Activated CD4-positive, CD25-positive, alpha-beta regulatory T cell treated with anti-CD3 and anti-CD28 coated beads, Interleukin-2, amount 50 U/mL, for 72 hours (primary cell): Measurements from ENCODE around the gene ADGRF4.

Experiments
- DNase-seq: peaks from one replicate; pipeline ENCODE4 v3.0.0; 2021

Gene ADGRF4, protein sequence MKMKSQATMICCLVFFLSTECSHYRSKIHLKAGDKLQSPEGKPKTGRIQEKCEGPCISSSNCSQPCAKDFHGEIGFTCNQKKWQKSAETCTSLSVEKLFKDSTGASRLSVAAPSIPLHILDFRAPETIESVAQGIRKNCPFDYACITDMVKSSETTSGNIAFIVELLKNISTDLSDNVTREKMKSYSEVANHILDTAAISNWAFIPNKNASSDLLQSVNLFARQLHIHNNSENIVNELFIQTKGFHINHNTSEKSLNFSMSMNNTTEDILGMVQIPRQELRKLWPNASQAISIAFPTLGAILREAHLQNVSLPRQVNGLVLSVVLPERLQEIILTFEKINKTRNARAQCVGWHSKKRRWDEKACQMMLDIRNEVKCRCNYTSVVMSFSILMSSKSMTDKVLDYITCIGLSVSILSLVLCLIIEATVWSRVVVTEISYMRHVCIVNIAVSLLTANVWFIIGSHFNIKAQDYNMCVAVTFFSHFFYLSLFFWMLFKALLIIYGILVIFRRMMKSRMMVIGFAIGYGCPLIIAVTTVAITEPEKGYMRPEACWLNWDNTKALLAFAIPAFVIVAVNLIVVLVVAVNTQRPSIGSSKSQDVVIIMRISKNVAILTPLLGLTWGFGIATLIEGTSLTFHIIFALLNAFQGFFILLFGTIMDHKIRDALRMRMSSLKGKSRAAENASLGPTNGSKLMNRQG

GRCh38 chr6:47698342-47698787 is at the start of gene ADGRF4:
Gene ADGRF4 (plus strand): TSS chr6:47698580. CDS start chr6:47707246, 8,666 bp downstream.
- no peak for DNase-seq

DNA sequence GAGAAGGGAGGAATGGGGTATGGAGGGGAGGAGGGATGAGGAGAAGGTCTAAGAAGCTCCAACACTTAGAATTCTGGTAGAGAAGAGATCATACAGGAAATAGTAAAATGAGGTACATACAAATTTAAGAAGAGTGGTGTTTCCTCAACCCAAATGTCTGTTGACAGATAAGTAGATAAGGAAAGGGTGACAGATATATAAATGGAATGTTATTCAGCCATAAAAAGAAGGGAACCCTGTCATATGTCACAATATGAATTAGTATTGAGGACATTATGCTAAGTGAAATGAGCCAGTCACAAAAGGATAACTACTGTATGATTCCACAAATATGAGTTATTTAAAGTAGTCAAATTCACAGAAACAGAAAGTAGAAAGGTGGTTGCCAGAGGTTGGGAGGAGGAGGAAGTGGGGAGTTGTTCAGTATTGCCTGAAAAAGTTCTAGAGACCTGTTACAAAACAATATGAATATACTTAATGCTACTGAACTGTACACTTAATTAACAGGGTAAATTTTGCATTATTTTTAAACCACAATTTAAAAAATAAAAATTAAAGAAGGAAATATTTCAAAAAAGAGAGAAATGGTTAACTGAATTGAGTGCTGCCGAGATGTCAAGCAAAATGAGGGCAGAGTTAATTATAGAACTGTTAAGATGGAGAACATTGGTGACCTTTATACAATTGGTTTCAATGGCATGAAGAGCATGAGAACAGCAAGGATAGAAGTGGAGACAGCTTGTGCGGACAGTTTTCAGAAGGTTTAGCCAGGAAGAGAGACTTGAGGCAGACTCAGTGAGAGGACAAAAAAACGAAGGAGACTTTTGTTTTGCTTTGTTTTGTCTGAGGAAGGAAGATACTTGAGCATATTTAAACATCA is 47.6 kb upstream of the ADGRF4 start:
- DNase-seq, result no peak

DNA sequence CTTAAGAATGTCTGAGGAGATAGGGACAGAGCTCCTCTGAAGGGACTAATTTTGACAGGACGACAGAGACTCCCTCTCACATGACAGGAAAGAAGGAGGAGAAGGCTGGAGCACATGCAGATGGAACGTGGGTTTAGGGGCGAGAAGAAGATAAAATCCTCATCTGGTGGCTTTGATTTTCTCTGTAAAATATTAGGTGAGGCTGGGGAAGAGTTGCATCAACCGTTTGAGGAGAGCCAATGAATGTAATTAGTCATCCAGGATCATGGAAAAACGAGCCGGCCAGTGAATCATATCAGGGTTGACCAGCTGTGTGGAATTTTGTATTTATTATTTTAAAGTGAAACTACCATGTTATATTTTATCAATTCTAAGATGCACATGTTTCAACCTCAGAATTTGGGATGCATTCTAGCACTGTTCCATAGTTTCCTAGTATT is 46.9 kb upstream of the ADGRF4 start:
- no peak for DNase-seq

DNA sequence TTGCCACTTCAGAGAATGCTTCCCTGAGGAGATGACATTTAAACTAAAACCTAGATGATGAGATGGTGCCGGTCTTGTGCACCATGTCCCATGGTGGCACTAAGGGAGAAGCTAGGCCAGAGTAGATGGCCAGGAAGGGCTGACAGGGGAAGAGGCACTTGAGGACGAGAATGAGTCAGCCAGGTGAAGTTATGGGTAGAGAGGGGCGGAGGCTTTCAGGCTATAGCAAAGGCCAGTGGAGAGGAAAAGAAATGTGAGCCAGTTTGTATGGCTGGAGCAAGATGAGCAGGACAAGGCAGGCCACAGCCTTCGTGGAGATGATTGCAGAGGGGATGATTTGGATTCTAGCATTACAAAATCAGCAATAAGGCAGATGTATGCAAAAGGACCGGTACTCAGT is 44.7 kb upstream of the ADGRF4 start:
- no peak for DNase-seq

- no peak for DNase-seq
Observed at GRCh38 chr6:47654255-47654654, 44.1 kb upstream of the ADGRF4 start.

DNA sequence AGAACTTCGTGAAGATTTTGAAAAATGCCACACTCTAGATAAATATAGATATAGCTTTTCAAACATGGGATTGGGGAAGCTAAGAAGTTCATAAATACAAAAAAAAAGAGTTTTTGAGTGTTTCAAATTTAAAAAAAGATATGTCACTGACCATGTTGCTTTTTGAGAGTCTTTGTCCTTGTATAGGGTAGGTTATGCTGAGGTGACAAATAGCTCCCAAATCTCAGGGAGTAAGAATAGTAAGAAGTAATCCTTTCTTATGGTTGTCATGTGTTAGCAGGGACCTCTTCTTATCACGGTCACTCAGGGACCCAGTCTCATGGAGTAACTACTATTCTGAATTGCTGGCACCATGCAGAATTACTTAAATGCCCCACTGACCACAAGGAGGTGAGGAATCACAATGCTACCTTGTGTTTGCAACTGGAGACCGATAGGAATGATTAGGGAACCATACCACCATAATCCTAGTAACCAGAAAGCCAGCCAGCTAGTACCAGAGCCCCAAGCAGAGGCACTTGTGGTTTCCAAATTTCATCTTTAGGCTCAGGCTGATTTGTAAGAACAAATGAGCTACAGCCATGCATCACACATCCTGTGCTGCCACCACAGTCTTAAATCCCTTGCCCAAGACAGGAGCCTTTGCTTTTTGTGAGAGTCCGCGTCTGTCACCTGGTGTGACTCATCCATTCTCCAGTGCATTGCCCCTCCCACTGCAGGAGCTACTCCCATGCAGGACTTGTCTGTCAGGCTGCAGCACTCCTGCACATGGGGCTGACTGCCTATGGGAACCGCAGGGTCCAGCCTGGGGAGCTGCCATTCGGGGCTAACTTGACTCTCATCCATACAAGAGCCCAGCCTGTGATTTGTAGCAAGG is 42.4 kb upstream of the ADGRF4 start:
- no peak for DNase-seq

GRCh38 chr6:47661960-47662359 is 36.4 kb upstream of the ADGRF4 start:
- DNase-seq, result no peak

DNA sequence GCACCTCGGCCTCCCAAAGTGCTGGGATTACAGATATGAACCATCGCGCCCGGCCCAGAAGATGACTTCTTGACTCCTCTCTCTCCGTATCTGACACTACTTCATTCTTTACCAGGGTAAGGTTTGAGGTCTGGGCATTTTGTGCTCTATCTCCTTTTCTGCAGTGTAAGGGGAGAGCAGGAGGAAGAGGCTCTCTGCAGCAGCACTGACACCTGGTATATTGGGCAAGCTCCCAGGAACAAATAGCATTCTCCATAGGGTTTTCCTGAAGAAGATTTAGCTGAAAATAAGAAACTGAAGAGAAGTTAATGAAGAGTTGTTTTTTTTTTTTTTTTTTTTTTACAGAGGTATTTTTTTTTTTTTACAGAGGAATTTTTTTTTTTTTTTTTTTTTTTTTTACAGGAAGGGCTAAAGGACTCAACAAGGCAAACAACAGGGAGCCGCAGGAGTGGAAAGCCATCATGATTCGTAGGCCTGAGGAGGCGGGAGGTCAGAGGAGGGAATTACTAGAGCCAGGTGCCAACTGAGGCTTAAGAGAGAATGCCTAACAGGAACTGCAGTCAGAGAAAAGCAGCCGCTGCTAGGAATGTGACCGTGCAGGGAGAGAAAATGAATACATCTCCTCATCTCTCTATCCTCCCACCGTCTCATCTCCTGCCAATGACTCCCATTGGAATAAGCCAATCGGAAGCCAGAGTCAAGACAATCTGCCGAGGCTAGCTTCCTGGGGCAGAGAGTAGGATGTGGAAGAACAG is 34.7 kb upstream of the ADGRF4 start:
- DNase-seq, result no peak

DNA sequence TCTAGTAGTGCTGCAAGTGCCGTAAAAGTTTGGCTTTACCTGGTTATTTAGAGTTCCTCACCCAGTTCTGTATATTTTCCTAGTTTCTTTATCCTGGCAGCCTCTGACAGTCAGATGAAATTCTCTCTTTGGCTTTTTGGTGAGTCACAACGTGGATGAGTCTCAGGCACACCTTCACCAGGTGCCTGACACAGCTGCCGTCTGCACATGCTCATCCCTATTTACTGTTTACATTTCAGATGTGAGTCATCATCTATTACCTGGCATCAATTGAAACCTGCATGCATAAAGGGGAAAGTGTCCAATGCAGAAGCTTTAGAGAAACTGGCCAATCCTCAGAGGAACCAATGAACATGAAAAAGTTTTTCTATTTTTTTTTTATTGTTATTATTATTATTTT is 33.3 kb upstream of the ADGRF4 start:
- no peak for DNase-seq

- DNase-seq, result no peak
Observed at GRCh38 chr6:47669684-47670513, 28.5 kb upstream of the ADGRF4 start.

GRCh38 chr6:47670851-47671250 is 27.5 kb upstream of the ADGRF4 start:
- no peak for DNase-seq

DNA sequence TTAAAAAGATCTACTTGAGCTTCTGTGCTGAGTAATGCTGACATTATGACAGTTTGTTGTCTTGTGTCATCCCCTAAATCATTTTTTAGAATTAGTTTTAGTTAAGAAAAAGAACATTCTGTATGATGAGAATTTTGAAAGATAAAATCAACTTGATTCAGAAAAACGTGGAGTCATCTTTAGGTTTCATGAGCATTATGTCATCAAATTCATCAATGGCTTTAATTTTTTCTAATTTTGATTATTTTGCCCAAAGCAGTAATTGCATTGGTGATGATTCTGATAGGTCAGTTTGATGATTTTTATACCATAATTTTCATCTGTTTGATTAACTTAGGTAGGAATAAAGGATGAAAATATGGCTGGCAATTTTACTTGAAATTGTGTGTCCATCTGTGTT is 26.6 kb upstream of the ADGRF4 start:
- DNase-seq, result no peak

DNA sequence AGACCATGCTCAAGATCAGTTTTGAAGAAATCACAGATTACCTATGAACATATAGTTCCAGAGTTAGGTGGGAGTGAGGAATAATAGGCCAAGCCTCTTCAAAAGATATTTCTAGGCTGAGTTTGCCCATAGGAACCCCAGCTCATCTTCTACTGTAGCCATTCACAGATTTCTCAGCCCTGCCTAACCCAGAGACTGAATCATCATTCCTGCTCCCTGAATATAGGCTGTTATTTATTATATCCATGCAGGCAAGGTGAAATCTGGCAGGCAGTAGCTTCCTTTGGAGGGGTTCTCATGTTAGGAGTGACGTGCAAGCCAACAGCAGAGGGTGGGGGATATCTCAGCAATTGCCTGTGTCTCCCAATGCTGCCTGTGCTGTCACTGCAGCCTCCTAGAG is 25.6 kb upstream of the ADGRF4 start:
- DNase-seq, result no peak

- DNase-seq, result no peak
Observed at GRCh38 chr6:47674673-47675072, 23.7 kb upstream of the ADGRF4 start.

GRCh38 chr6:47677381-47678100 is 20.8 kb upstream of the ADGRF4 start:
- DNase-seq, result no peak

- no peak for DNase-seq
Observed at GRCh38 chr6:47678739-47679138, 19.6 kb upstream of the ADGRF4 start.

DNA sequence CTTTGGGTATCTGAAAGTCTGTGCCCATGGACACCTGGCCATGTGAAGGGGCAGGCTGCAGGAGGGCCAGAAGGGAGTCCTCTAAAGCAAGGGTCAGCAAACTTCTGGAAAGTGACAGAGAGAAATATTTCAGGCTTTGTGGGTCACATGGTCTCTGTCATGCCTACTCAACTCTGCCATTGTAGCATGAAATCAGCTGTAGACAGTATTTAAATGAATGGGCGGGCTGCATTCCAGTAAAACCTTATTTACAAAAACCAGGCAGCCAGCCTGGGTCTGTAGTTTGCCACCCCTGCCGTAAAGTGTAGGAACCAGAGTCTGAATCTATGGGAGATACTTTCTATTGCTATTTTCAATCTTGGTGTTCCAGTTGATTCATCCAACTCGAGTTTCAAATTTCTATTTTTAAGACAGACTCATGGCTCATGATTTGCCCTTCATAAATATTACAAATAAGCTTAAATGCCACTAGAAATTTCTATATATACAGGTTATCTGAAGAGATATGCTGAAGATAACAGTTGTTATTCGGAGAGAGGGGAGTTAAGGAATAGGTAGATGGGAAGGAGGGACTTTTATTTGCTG is 19.0 kb upstream of the ADGRF4 start:
- no peak for DNase-seq

DNA sequence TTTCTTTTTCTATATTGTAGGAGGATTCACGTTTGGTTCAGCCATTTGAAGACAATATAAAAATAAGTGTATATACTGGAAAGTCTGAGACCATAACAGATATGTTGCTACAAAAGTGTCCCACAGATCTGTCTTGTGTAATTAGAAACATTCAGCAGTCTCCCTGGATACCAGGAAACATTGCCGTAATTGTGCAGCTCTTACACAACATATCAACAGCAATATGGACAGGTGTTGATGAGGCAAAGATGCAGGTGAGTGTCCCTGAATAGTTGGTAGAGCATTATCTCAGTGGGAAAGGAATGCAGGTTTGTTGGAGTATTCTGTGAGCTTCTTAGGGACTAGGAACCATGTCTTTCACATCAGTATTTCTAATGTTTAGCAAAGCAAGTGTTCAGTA is 18.3 kb upstream of the ADGRF4 start:
- DNase-seq, result no peak

DNA sequence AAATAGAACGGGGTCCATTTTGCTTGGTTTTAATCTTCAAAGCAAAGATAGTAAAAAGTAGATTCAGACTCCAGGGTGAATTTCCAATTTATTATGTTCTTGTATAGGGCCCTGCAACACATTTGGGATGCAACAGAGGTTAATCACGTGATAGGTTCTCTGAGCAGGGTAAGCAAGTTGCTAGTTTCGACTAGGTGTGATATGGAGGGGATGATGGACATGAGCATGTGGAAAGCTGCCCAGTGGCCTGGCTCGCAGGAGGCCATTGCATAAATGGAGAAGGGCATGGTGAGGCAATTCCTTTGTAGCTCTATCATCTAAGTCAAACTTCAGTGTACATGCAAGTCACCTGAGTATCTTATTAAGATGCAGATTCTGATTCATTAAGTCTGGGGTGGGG is 17.7 kb upstream of the ADGRF4 start:
- DNase-seq, result no peak
